ENCODE results near the gene PSMA7. TPM values are rescaled to one million over a fixed set of nuclear protein-coding genes. Genes with fewer than 3 reads are reported as not detected.

Gene PSMA7
- total and polyA plus RNA-seq, 2 donors from 2014 or later: 190 to 315 TPM

- intact Hi-C loops (cut with DNase I): no loop called here
Measured at GRCh38 chr20:62120990-62121775, 22.0 kb downstream of the PSMA7 start.

GRCh38 chr20:62120365-62120762 is 22.8 kb downstream of the PSMA7 start:
- Histone ChIP-seq H3K27me3 (ENCODE audit: control insufficient read depth, insufficient read depth, low read length) (no peaks in the 10 kb centered on the region), H3K9ac (ENCODE audit: low read length in 3 of 3) (peak overlapping the region in 1 of 3 donors; percentile 24), H3K36me3 (ENCODE audit: control insufficient read depth in 2 of 3, insufficient read depth in 3 of 3, low read length in 3 of 3) (peaks cover 4 to 7% (median 5%) of the 10 kb centered on the region in 3 donors), H3K9me3 (ENCODE audit: control insufficient read depth in 2 of 3, insufficient read depth in 1 of 3, low read length in 3 of 3) (no peaks in the 10 kb centered on the region), H3K27ac (ENCODE audit: low read depth in 2 of 2, low read length in 2 of 2) (peak overlapping the region; percentile 32 to 73), H3K4me1 (ENCODE audit: control insufficient read depth in 2 of 3, insufficient read depth in 2 of 3, low read depth in 1 of 3, low read length in 3 of 3) (peaks cover 0 to 26% (median 10%) of the 10 kb centered on the region in 3 donors), H3K4me3 (ENCODE audit: low read length in 3 of 3) (peak overlapping the region in 1 of 3 donors; percentile 30)
- DNase-seq: no peak
- TF ChIP-seq CTCF (IDR thresholded peaks at IDR 0.05; ENCODE audit: borderline replicate concordance, extremely low read depth, insufficient read depth): no peak
- FAIRE-seq: no peak
- intact Hi-C loops (cut with DNase I): no loop called here

More at GRCh38 chr20:62120990-62121775, 22.0 kb downstream of the PSMA7 start:
- DNase-seq (peak in 1 of 5 donors; percentile 89), FAIRE-seq (no peak)
- H3K27me3 ChIP-seq (ENCODE audit: control insufficient read depth, insufficient read depth, low read length): no peaks in the 10 kb centered on the region
- peak overlapping the region; percentile 39 to 54 (median 54) for H3K4me3 ChIP-seq (ENCODE audit: low read length in 3 of 3)
- TF ChIP-seq CTCF (IDR thresholded peaks at IDR 0.05; ENCODE audit: borderline replicate concordance, extremely low read depth, insufficient read depth): no peak
- H3K27ac ChIP-seq (ENCODE audit: low read depth in 2 of 2, low read length in 2 of 2): peak overlapping the region; percentile 94 to 95
- peaks cover 5 to 13% (median 10%) of the 10 kb centered on the region in 3 donors for H3K36me3 ChIP-seq (ENCODE audit: control insufficient read depth in 2 of 3, insufficient read depth in 3 of 3, low read length in 3 of 3)
- no peaks in the 10 kb centered on the region for H3K9me3 ChIP-seq (ENCODE audit: control insufficient read depth in 2 of 3, insufficient read depth in 1 of 3, low read length in 3 of 3)
- peaks cover 0 to 29% (median 10%) of the 10 kb centered on the region in 3 donors for H3K4me1 ChIP-seq (ENCODE audit: control insufficient read depth in 2 of 3, insufficient read depth in 2 of 3, low read depth in 1 of 3, low read length in 3 of 3)
- H3K9ac ChIP-seq (ENCODE audit: low read length in 3 of 3): peak overlapping the region; percentile 11 to 73 (median 54)

- Histone ChIP-seq H3K4me1 (ENCODE audit: control insufficient read depth in 2 of 3, insufficient read depth in 2 of 3, low read depth in 1 of 3, low read length in 3 of 3) (peaks cover 0 to 26% (median 10%) of the 10 kb centered on the region in 3 donors), H3K27me3 (ENCODE audit: control insufficient read depth, insufficient read depth, low read length) (no peaks in the 10 kb centered on the region), H3K9ac (ENCODE audit: low read length in 3 of 3) (peak overlapping the region in 1 of 3 donors; percentile 24), H3K9me3 (ENCODE audit: control insufficient read depth in 2 of 3, insufficient read depth in 1 of 3, low read length in 3 of 3) (no peaks in the 10 kb centered on the region), H3K4me3 (ENCODE audit: low read length in 3 of 3) (peak overlapping the region in 1 of 3 donors; percentile 30), H3K27ac (ENCODE audit: low read depth in 2 of 2, low read length in 2 of 2) (peak overlapping the region; percentile 32 to 73), H3K36me3 (ENCODE audit: control insufficient read depth in 2 of 3, insufficient read depth in 3 of 3, low read length in 3 of 3) (peaks cover 0 to 3% (median 0%) of the 10 kb centered on the region in 3 donors)
- FAIRE-seq: no peak
- intact Hi-C loops (cut with DNase I): no loop called here
- peak in 3 of 5 donors; percentile 23 to 64 (median 53) for DNase-seq
- TF ChIP-seq CTCF (IDR thresholded peaks at IDR 0.05; ENCODE audit: borderline replicate concordance, extremely low read depth, insufficient read depth): no peak
Measured at GRCh38 chr20:62119591-62120364, 23.4 kb downstream of the PSMA7 start.
